ENCODE results near the gene OR4D11. TPM values are rescaled to one million over a fixed set of nuclear protein-coding genes. Genes with fewer than 3 reads are reported as not detected.

The OR4D11 gene
- total RNA-seq, 4 donors from 2014 or later: not detected

GRCh38 chr11:59475176-59475575 is 28.2 kb upstream of the OR4D11 start:
- Histone ChIP-seq H3K27ac (no peak overlapping the region), H3K4me3 (replicated peaks in 1 of 3) (no peak overlapping the region), H3K4me1 (no peaks in the 10 kb centered on the region), H3K9me3 (no peaks in the 10 kb centered on the region), H3K36me3 (no peaks in the 10 kb centered on the region), H3K27me3 (no peaks in the 10 kb centered on the region)
- 63 to 70% methylated on average over 9 of the region's 9 CpGs for WGBS, 2 donors
- no peak for DNase-seq
- TF ChIP-seq POLR2A (IDR thresholded peaks at IDR 0.05) (peak in 1 of 2 donors; percentile 21), CTCF (IDR thresholded peaks at IDR 0.05) (no peak)
- intact Hi-C loops (cut with DNase I): no loop called here

GRCh38 chr11:59479906-59480305 is 23.5 kb upstream of the OR4D11 start:
- intact Hi-C loops (cut with DNase I): no loop called here
- H3K9me3 ChIP-seq: no peaks in the 10 kb centered on the region
- H3K27me3 ChIP-seq: no peaks in the 10 kb centered on the region
- no peaks in the 10 kb centered on the region for H3K4me1 ChIP-seq
- no peaks in the 10 kb centered on the region for H3K36me3 ChIP-seq
- H3K27ac ChIP-seq: no peak overlapping the region
- H3K4me3 ChIP-seq (replicated peaks in 1 of 3): no peak overlapping the region
- TF ChIP-seq CTCF (IDR thresholded peaks at IDR 0.05): no peak
- no peak for TF ChIP-seq POLR2A (IDR thresholded peaks at IDR 0.05)
- no peak for DNase-seq

GRCh38 chr11:59480359-59480758 is 23.0 kb upstream of the OR4D11 start:
- DNase-seq: no peak
- intact Hi-C loops (cut with DNase I): no loop called here
- H3K4me1 ChIP-seq: no peaks in the 10 kb centered on the region
- no peak overlapping the region for H3K27ac ChIP-seq
- H3K27me3 ChIP-seq: no peaks in the 10 kb centered on the region
- WGBS, 2 donors: 66 to 79% methylated on average over 3 of the region's 3 CpGs
- H3K36me3 ChIP-seq: no peaks in the 10 kb centered on the region
- no peaks in the 10 kb centered on the region for H3K9me3 ChIP-seq
- no peak overlapping the region for H3K4me3 ChIP-seq (replicated peaks in 1 of 3)
- TF ChIP-seq POLR2A (IDR thresholded peaks at IDR 0.05) (no peak), CTCF (IDR thresholded peaks at IDR 0.05) (no peak)

- intact Hi-C loops (cut with DNase I): no loop called here
- no peak for DNase-seq
These were observed 1.4 kb upstream of the OR4D11 start for GRCh38 chr11:59501931-59502330.

More at GRCh38 chr11:59501931-59502330, 1.4 kb upstream of the OR4D11 start:
- H3K9me3 ChIP-seq: no peaks in the 10 kb centered on the region
- H3K4me1 ChIP-seq: no peaks in the 10 kb centered on the region
- H3K27me3 ChIP-seq: no peaks in the 10 kb centered on the region
- no peak overlapping the region for H3K4me3 ChIP-seq (replicated peaks in 1 of 3)
- WGBS, 2 donors: 45 to 86% methylated on average over 1 of the region's 1 CpG
- TF ChIP-seq CTCF (IDR thresholded peaks at IDR 0.05) (no peak), POLR2A (IDR thresholded peaks at IDR 0.05) (no peak)
- no peak overlapping the region for H3K27ac ChIP-seq
- no peaks in the 10 kb centered on the region for H3K36me3 ChIP-seq
